Mesenchymal stem cell (in vitro differentiated cells and primary cell): Measurements from ENCODE around the gene STK32C.
"Not testable (repeated sequence)": the region's sequence is repeated elsewhere in the genome, so short reads cannot be mapped to it uniquely, and the experiment has no call there.

Source experiments
- DNase-seq: peaks from one replicate; pipeline ENCODE4 v3.0.0-alpha.2; 2013
- H2AFZ ChIP-seq: one replicate; pipeline ENCODE4 v1.6.1; 2013; ENCODE audit warnings: low read depth, mild to moderate bottlenecking, control low read depth, inconsistent platforms, low read length, moderate library complexity
- H2AK5ac ChIP-seq: 2 replicates; pipeline ENCODE4 v1.6.1; 2013; ENCODE audit warnings: low read length, moderate library complexity, mild to moderate bottlenecking, inconsistent platforms; ENCODE audit not compliant: severe bottlenecking
- H2BK120ac ChIP-seq: one replicate; pipeline ENCODE4 v1.6.1; 2013; ENCODE audit warnings: low read depth, mild to moderate bottlenecking, inconsistent platforms, low read length, moderate library complexity
- H2BK12ac ChIP-seq, 2 experiments: one replicate each; pipeline ENCODE4 v1.6.1; 2013; ENCODE audit warnings: inconsistent platforms in 2 of 2, low read length in 2 of 2, mild to moderate bottlenecking in 2 of 2, moderate library complexity in 2 of 2, control low read depth in 1 of 2
- H2BK15ac ChIP-seq: one replicate; pipeline ENCODE4 v1.6.1; 2013; ENCODE audit warnings: mild to moderate bottlenecking, low read depth, inconsistent platforms; ENCODE audit not compliant: poor library complexity, severe bottlenecking
- H2BK5ac ChIP-seq: 2 replicates; pipeline ENCODE4 v1.6.1; 2013; ENCODE audit warnings: low read depth, mild to moderate bottlenecking, low read length, control low read depth, inconsistent platforms; ENCODE audit not compliant: poor library complexity, severe bottlenecking
- H3K14ac ChIP-seq, 2 experiments: one replicate each; pipeline ENCODE4 v1.6.1; 2013; ENCODE audit warnings: inconsistent platforms in 2 of 2, low read length in 2 of 2, control low read depth in 1 of 2, mild to moderate bottlenecking in 1 of 2, moderate library complexity in 1 of 2
- H3K18ac ChIP-seq, 2 experiments: one replicate each; pipeline ENCODE4 v1.6.1; 2013; ENCODE audit warnings: inconsistent platforms in 2 of 2, low read length in 2 of 2, control low read depth in 1 of 2, low read depth in 1 of 2, mild to moderate bottlenecking in 1 of 2
- H3K23ac ChIP-seq, 2 experiments: one replicate each; pipeline ENCODE4 v1.6.1; 2013; ENCODE audit warnings: inconsistent platforms in 2 of 2, low read length in 2 of 2, mild to moderate bottlenecking in 2 of 2, moderate library complexity in 2 of 2, control low read depth in 1 of 2
- H3K27ac ChIP-seq: 2 replicates; pipeline ENCODE4 v1.5.1; 2013; ENCODE audit warnings: mild to moderate bottlenecking, moderate library complexity, low read length, control low read depth, inconsistent platforms; ENCODE audit not compliant: poor library complexity, severe bottlenecking
- H3K27me3 ChIP-seq, 2 experiments: 2 replicates each; pipeline versions ENCODE4 v1.6.1 to v1.7.0; 2013; ENCODE audit warnings: low read length in 2 of 2, mild to moderate bottlenecking in 2 of 2, moderate library complexity in 2 of 2, control low read depth in 1 of 2, inconsistent platforms in 1 of 2; ENCODE audit not compliant: control insufficient read depth in 1 of 2, insufficient read depth in 1 of 2
- H3K36me3 ChIP-seq, 2 experiments: 2 replicates each; pipeline versions ENCODE4 v1.6.1 to v1.7.0; 2013; ENCODE audit warnings: low read length in 2 of 2, control low read depth in 1 of 2, inconsistent platforms in 1 of 2, low read depth in 1 of 2, mild to moderate bottlenecking in 1 of 2; ENCODE audit not compliant: insufficient read depth in 2 of 2, control insufficient read depth in 1 of 2
- H3K4ac ChIP-seq, 2 experiments: one replicate each; pipeline ENCODE4 v1.6.1; 2013; ENCODE audit warnings: inconsistent platforms in 2 of 2, low read length in 2 of 2, mild to moderate bottlenecking in 2 of 2, moderate library complexity in 2 of 2, control low read depth in 1 of 2, low read depth in 1 of 2
- H3K4me1 ChIP-seq: 2 replicates; pipeline ENCODE4 v1.6.1; 2013; ENCODE audit warnings: low read depth, low read length, control low read depth; ENCODE audit not compliant: control insufficient read depth, insufficient read depth
- H3K4me2 ChIP-seq: 2 replicates; pipeline ENCODE4 v1.6.1; 2013; ENCODE audit warnings: low read length, mild to moderate bottlenecking, inconsistent platforms; ENCODE audit not compliant: poor library complexity, severe bottlenecking
- H3K4me3 ChIP-seq, 2 experiments: 2 replicates each; pipeline versions ENCODE4 v1.5.1 to v1.7.0; 2013; ENCODE audit warnings: low read length in 2 of 2, mild to moderate bottlenecking in 2 of 2, control low read depth in 1 of 2, low read depth in 1 of 2; ENCODE audit not compliant: insufficient read depth in 1 of 2
- H3K79me1 ChIP-seq: replicated peaks from 2 replicates; pipeline ENCODE4 v1.6.1; 2013; ENCODE audit warnings: mild to moderate bottlenecking, control low read depth, low read length, inconsistent platforms; ENCODE audit not compliant: poor library complexity, severe bottlenecking
- H3K9ac ChIP-seq: 2 replicates; pipeline ENCODE4 v1.7.0; 2013; ENCODE audit warnings: mild to moderate bottlenecking, low read length, moderate library complexity
- H3K9me3 ChIP-seq: 2 replicates; pipeline ENCODE4 v1.7.0; 2013; ENCODE audit warnings: mild to moderate bottlenecking, low read length; ENCODE audit not compliant: control insufficient read depth
- H4K8ac ChIP-seq: one replicate; pipeline ENCODE4 v1.6.1; 2013; ENCODE audit warnings: inconsistent platforms, mild to moderate bottlenecking, low read length, moderate library complexity
- H4K91ac ChIP-seq: one replicate; pipeline ENCODE4 v1.6.1; 2013; ENCODE audit warnings: mild to moderate bottlenecking, low read length, inconsistent platforms
- WGBS: methylation state at CpG from one replicate; pipeline ENCODE4 v1.1.7; 2013; ENCODE audit warnings: mixed read lengths; 5-methylcytosine and 5-hydroxymethylcytosine counted together

Gene STK32C

DNA sequence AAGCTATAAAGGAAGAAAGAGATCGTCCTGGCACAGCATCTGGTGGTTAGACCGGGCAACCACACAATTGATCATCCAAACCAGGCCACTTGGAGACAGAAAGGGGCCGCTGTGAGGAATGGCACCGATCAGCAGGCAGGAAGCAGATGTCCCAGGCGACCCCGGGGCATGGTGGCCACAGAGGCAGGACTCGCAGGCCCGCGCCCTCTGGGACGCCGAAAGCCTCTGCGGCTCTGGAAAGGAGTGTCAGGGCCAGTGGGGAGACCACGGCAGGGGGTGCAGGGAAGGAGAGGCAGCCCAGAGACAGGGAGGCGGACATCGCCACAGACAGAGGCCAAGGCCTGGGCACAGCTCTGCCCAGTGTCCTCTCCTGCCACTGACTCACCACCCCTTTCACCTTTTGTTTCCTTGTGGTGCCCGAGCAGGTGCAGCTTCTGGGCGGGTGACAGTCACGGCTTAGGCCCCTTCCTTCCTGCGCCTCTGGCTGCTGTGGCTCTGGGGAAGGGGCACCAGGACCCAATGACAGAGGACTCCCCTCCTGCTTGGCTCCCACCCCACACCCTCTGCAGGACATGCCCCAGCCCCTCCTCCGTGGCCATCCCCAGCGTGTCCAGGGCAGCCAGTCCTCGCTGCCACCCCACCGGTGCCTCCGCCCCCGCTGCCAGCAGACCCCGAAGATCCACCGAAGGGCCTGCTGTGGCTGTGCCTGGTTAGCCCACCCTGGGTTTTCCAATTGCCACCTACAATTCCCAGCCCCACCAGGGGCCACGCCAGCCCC is 10.9 kb downstream of the STK32C start:
- Histone ChIP-seq H3K36me3 (no peaks in the 10 kb centered on the region), H3K9ac (no peak overlapping the region), H4K91ac (no peak overlapping the region), H3K79me1 (peaks cover 31% of the 10 kb centered on the region), H3K18ac (no peak overlapping the region), H3K4me2 (no peak overlapping the region), H3K4me1 (peaks cover 17% of the 10 kb centered on the region), H2BK12ac (no peak overlapping the region), H2AK5ac (no peak overlapping the region), H3K4me3 (no peak overlapping the region), H3K9me3 (no peaks in the 10 kb centered on the region), H4K8ac (peak overlapping the region; percentile 20), H3K23ac (no peak overlapping the region), H3K4ac (no peak overlapping the region), H2BK120ac (no peak overlapping the region), H2BK5ac (no peak overlapping the region), H3K27ac (no peak overlapping the region), H2AFZ (no peak overlapping the region), H3K27me3 (peaks cover 6% of the 10 kb centered on the region in 2 experiments), H2BK15ac (peak overlapping the region; percentile 2), H3K14ac (no peak overlapping the region)
- WGBS: 92% methylated on average over 28 of the region's 28 CpGs
- DNase-seq: no peak

DNA sequence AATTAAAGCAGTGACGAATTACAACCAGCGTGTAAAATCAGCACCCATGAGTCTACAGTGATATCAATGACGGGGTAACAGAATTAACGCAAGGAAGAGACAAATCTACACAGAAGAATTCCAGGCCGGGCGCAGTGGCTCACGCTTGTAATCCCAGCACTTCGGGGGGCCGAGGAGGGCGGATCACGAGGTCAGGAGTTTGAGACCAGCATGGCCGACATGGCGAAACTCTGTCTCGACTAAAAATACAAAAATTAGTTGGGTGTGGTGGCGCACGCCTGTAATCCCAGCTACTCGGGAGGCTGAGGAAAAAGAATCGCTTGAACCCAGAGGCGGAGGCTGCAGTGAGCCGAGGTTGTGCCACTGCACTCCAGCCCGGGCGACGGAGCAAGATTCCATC is 12.3 kb downstream of the STK32C start:
- H4K91ac ChIP-seq, H2BK12ac ChIP-seq, H3K27me3 ChIP-seq, H2AFZ ChIP-seq, H2BK15ac ChIP-seq, H3K27ac ChIP-seq, H3K9me3 ChIP-seq, H3K4me2 ChIP-seq, H3K36me3 ChIP-seq, H2BK120ac ChIP-seq, H2AK5ac ChIP-seq, H3K18ac ChIP-seq, H3K4ac ChIP-seq, H3K4me3 ChIP-seq, H2BK5ac ChIP-seq, H3K23ac ChIP-seq, H3K9ac ChIP-seq, DNase-seq, H3K14ac ChIP-seq, H4K8ac ChIP-seq: not testable (repeated sequence)
- Histone ChIP-seq H3K79me1 (peaks cover 27% of the 10 kb centered on the region), H3K4me1 (peaks cover 16% of the 10 kb centered on the region)
- 92% methylated on average over 22 of the region's 23 CpGs for WGBS

DNA sequence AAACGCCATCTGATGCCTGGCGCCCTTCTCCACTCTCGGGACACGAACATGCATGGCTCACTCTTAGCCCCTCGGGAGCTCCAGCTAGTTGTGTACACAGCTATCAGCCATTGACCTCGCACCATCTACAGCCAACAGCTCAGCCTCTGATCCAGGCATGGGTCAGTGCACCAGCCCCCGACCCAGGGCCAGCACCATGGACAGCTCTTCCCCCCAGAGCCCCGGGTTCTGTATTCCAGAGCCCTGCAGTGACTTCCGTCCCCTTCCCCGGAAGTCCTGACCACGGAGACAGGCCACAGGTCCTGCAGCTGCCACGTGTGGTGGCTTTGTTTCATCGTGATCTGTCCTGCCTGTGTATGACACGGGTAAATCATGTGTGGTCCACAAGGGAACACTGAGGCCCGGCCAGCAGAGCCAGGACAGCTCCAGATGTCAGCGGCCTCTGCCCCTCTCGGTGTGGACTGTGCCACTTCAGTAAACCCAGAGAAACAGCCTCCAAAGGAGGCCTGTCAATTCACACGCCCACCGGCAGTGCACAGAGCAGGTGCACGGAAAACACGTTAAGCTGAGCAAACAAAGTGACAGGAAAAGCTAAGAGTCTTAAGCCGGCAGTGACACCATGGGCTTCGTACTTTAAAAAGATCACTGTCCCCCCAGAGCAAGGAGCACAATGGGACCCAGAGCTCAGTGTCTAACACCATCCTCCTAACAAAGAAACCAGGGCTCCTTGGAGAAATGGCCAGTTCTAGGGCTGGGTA is 13.0 kb downstream of the STK32C start:
- H2BK5ac ChIP-seq: no peak overlapping the region
- H3K27me3 ChIP-seq: peaks cover 4 to 6% of the 10 kb centered on the region in 2 experiments
- H3K4ac ChIP-seq: no peak overlapping the region
- H3K23ac ChIP-seq: no peak overlapping the region
- H3K9me3 ChIP-seq: peaks cover under 1% of the 10 kb centered on the region
- H2BK12ac ChIP-seq: no peak overlapping the region
- no peak overlapping the region for H3K9ac ChIP-seq
- no peak for DNase-seq
- H3K14ac ChIP-seq: no peak overlapping the region
- H3K4me1 ChIP-seq: peaks cover 15% of the 10 kb centered on the region
- no peak overlapping the region for H4K8ac ChIP-seq
- H2AFZ ChIP-seq: no peak overlapping the region
- no peak overlapping the region for H3K18ac ChIP-seq
- H3K36me3 ChIP-seq: no peaks in the 10 kb centered on the region
- no peak overlapping the region for H3K27ac ChIP-seq
- H3K4me3 ChIP-seq: no peak overlapping the region
- no peak overlapping the region for H2BK15ac ChIP-seq
- no peak overlapping the region for H2BK120ac ChIP-seq
- no peak overlapping the region for H4K91ac ChIP-seq
- WGBS: 83% methylated on average over 23 of the region's 23 CpGs
- peaks cover 23% of the 10 kb centered on the region for H3K79me1 ChIP-seq
- no peak overlapping the region for H2AK5ac ChIP-seq
- no peak overlapping the region for H3K4me2 ChIP-seq

GRCh38 chr10:132293813-132294520 is 13.8 kb downstream of the STK32C start:
- no peak for DNase-seq
- H3K27me3 ChIP-seq: peaks cover 3 to 8% of the 10 kb centered on the region in 2 experiments
- H3K14ac ChIP-seq: no peak overlapping the region
- no peak overlapping the region for H2AK5ac ChIP-seq
- H3K9me3 ChIP-seq: peaks cover 8% of the 10 kb centered on the region
- no peak overlapping the region for H3K18ac ChIP-seq
- no peak overlapping the region for H3K9ac ChIP-seq
- no peak overlapping the region for H2AFZ ChIP-seq
- no peak overlapping the region for H3K4me3 ChIP-seq
- H2BK12ac ChIP-seq: no peak overlapping the region
- no peak overlapping the region for H2BK5ac ChIP-seq
- H3K4me1 ChIP-seq: peaks cover 15% of the 10 kb centered on the region
- no peak overlapping the region for H4K8ac ChIP-seq
- no peak overlapping the region for H3K4me2 ChIP-seq
- no peak overlapping the region for H3K4ac ChIP-seq
- no peak overlapping the region for H3K27ac ChIP-seq
- no peak overlapping the region for H4K91ac ChIP-seq
- no peaks in the 10 kb centered on the region for H3K36me3 ChIP-seq
- H2BK120ac ChIP-seq: no peak overlapping the region
- peaks cover 21% of the 10 kb centered on the region for H3K79me1 ChIP-seq
- H3K23ac ChIP-seq: peak overlapping the region in 1 of 2 experiments; percentile 41
- 83% methylated on average over 25 of the region's 25 CpGs for WGBS
- H2BK15ac ChIP-seq: no peak overlapping the region
